NOMO-1 (cell line): ENCODE results near the gene MINDY4B.

Source experiments
- DNase-seq, 2 experiments: peaks; one replicate each; lab custom pipeline; 2025; ENCODE audit not compliant: unreplicated experiment in 2 of 2; lab: John Stamatoyannopoulos, UW

Gene MINDY4B

GRCh38 chr3:150850191-150850590 lies 55.0 kb downstream of the MINDY4B start:
- no peak for DNase-seq

GRCh38 chr3:150848864-150849263 lies 56.4 kb downstream of the MINDY4B start:
- DNase-seq = no peak

- DNase-seq = no peak
These were observed 57.8 kb downstream of the MINDY4B start for GRCh38 chr3:150847433-150847832.

- no peak for DNase-seq
These were observed 60.8 kb downstream of the MINDY4B start for GRCh38 chr3:150844484-150844883.

GRCh38 chr3:150843241-150843640 lies 62.0 kb downstream of the MINDY4B start:
- no peak for DNase-seq

- no peak for DNase-seq
These were observed 64.3 kb downstream of the MINDY4B start for GRCh38 chr3:150840802-150841515.

- DNase-seq = no peak
These were observed 74.5 kb downstream of the MINDY4B start for GRCh38 chr3:150830745-150831144.

GRCh38 chr3:150830094-150830681 lies 75.1 kb downstream of the MINDY4B start:
- DNase-seq = no peak

GRCh38 chr3:150829408-150829807 lies 75.8 kb downstream of the MINDY4B start:
- DNase-seq = no peak

GRCh38 chr3:150828997-150829396 lies 76.2 kb downstream of the MINDY4B start:
- no peak for DNase-seq

- DNase-seq = no peak
These were observed 77.0 kb downstream of the MINDY4B start for GRCh38 chr3:150828261-150828660.

- no peak for DNase-seq
These were observed 78.6 kb downstream of the MINDY4B start for GRCh38 chr3:150826466-150827282.

- DNase-seq = no peak
These were observed 79.3 kb downstream of the MINDY4B start for GRCh38 chr3:150825916-150826377.

- DNase-seq = no peak
These were observed 79.9 kb downstream of the MINDY4B start for GRCh38 chr3:150825192-150825915.

- DNase-seq = no peak
These were observed 82.0 kb downstream of the MINDY4B start for GRCh38 chr3:150823277-150823676.

GRCh38 chr3:150822636-150823035 lies 82.6 kb downstream of the MINDY4B start:
- no peak for DNase-seq
